HepG2 (cell line): ENCODE results near the gene U2SURP. TPM values are rescaled to one million over a fixed set of nuclear protein-coding genes. Genes with fewer than 3 reads are reported as not detected.

Source experiments
- ATAC-seq: fragments of 200-7000 bp; cut with Tn5 transposase; 3 replicates; pipeline ENCODE4 v1.9.1; 2020; ENCODE audit warnings: mild to moderate bottlenecking, moderate library complexity
- BruUV-seq: library from RNA; stranded (reverse); fragments of 400-500 nt; replicated peaks from 2 replicates; lab custom pipeline; 2021; lab: Mats Ljungman, UMichigan
- CTCF ChIA-PET: fragments of 300-600 bp; formaldehyde crosslinking; extraction: SDS; loops from one replicate; lab custom pipeline; 2021; ENCODE audit warnings: low total read pairs, inconsistent platforms, low intra/inter-chr PET ratio; lab: Yijun Ruan, JAX
- POLR2A ChIA-PET: fragments of 350-600 bp; sonication (Branson Sonifier 250); formaldehyde crosslinking; loops from one replicate; lab custom pipeline; 2020; ENCODE audit warnings: antibody characterized with exemption, inconsistent platforms; lab: Yijun Ruan, JAX
- DNase-seq: peaks from one replicate; pipeline ENCODE4 v3.0.0-alpha.2; 2015; ENCODE audit warnings: low spot score
- FAIRE-seq: peaks from 3 replicates; lab custom pipeline; 2011; peaks lifted over from hg19 to GRCh38; lab: Jason Lieb, UNC
- H2AFZ ChIP-seq: one replicate; pipeline ENCODE4 v1.6.1; 2011; ENCODE audit warnings: low read length, inconsistent platforms
- H3K27ac ChIP-seq: fragments of 300-600 bp; 3 replicates; pipeline ENCODE4 v1.8.0; 2011; ENCODE audit warnings: mixed run types, mild to moderate bottlenecking, mixed read lengths, low read length, inconsistent platforms; ENCODE audit not compliant: insufficient read depth; ENCODE audit errors: extremely low read length
- H3K27me3 ChIP-seq, 2 experiments: fragments of 200-600 bp in 1 of 2; 2 replicates in 1 of 2; 3 replicates in 1 of 2; pipeline versions ENCODE4 v1.6.0 to v1.8.0; 2011; ENCODE audit warnings: low read length in 2 of 2, mild to moderate bottlenecking in 2 of 2, moderate library complexity in 2 of 2, inconsistent platforms in 1 of 2; ENCODE audit not compliant: insufficient read depth in 2 of 2, control insufficient read depth in 1 of 2
- H3K36me3 ChIP-seq, 2 experiments: fragments of 200-600 bp in 1 of 2; replicated peaks in 1 of 2; 2 replicates in 1 of 2; 3 replicates in 1 of 2; pipeline versions ENCODE4 v1.5.1 to v1.8.0; 2011; ENCODE audit warnings: low read length in 2 of 2, inconsistent platforms in 1 of 2; ENCODE audit not compliant: insufficient read depth in 2 of 2, control insufficient read depth in 1 of 2
- H3K4me1 ChIP-seq: 2 replicates; pipeline ENCODE4 v1.5.1; 2012; ENCODE audit warnings: low read length, inconsistent platforms; ENCODE audit not compliant: insufficient read depth
- H3K4me2 ChIP-seq: 2 replicates; pipeline ENCODE4 v1.6.0; 2011; ENCODE audit warnings: low read depth, low read length, inconsistent platforms
- H3K4me3 ChIP-seq, 3 experiments: fragments of 200-600 bp in 1 of 3; sonication (generic), shearing (Covaris generic) in 1 of 3; replicated peaks in 1 of 3; 2 replicates each; pipeline ENCODE4 v1.5.1; 2011 to 2016; ENCODE audit warnings: low read length in 3 of 3, inconsistent platforms in 2 of 3, low read depth in 2 of 3, mild to moderate bottlenecking in 2 of 3, control low read depth in 1 of 3, mixed read lengths in 1 of 3; ENCODE audit not compliant: insufficient read depth in 1 of 3
- H3K79me2 ChIP-seq: one replicate; pipeline ENCODE4 v1.6.1; 2011; ENCODE audit warnings: low read length, inconsistent platforms; ENCODE audit not compliant: insufficient read depth
- H3K9ac ChIP-seq: 2 replicates; pipeline ENCODE4 v1.6.0; 2011; ENCODE audit warnings: mild to moderate bottlenecking, low read depth, low read length, inconsistent platforms; ENCODE audit not compliant: insufficient read depth
- H3K9me3 ChIP-seq: 2 replicates; pipeline ENCODE4 v1.5.1; 2012; ENCODE audit warnings: mild to moderate bottlenecking, low read length
- H4K20me1 ChIP-seq: 2 replicates; pipeline ENCODE4 v1.6.0; 2011; ENCODE audit warnings: inconsistent platforms, mild to moderate bottlenecking, low read length, moderate library complexity; ENCODE audit not compliant: insufficient read depth
- GATAD2A ChIP-seq: IDR thresholded peaks from 2 replicates; pipeline ENCODE4 v1.6.1; 2016
- KLF16 ChIP-seq, 2 experiments: sonication (generic) in 1 of 2; formaldehyde crosslinking in 1 of 2; IDR thresholded peaks; 2 replicates each; pipeline versions ENCODE4 v1.6.1 to v1.8.0; 2016 to 2023; ENCODE audit warnings: missing genetic modification reagents in 2 of 2, missing compliant biosample characterization in 1 of 2
- MEIS2 ChIP-seq: sonication (generic); formaldehyde crosslinking; IDR thresholded peaks from 2 replicates; pipeline ENCODE4 v1.9.0; 2021; ENCODE audit warnings: mild to moderate bottlenecking, missing genetic modification reagents
- MTF1 ChIP-seq: sonication (generic); formaldehyde crosslinking; IDR thresholded peaks from 2 replicates; pipeline ENCODE4 v1.5.0; 2020; ENCODE audit warnings: missing genetic modification reagents
- NFKB2 ChIP-seq: sonication (generic); formaldehyde crosslinking; IDR thresholded peaks from 2 replicates; pipeline ENCODE4 v1.4.0; 2020; ENCODE audit warnings: missing genetic modification reagents, borderline replicate concordance
- NR2F1 ChIP-seq, 2 experiments: fragments of 450-650 bp in 1 of 2; formaldehyde crosslinking in 1 of 2; IDR thresholded peaks; 2 replicates each; pipeline versions ENCODE4 v1.5.0 to v1.6.1; 2016 to 2020; ENCODE audit warnings: mild to moderate bottlenecking in 1 of 2, missing compliant biosample characterization in 1 of 2, missing genetic modification reagents in 1 of 2, moderate library complexity in 1 of 2
- PAXIP1 ChIP-seq: sonication (generic); formaldehyde crosslinking; conservative IDR thresholded peaks from 2 replicates; pipeline ENCODE4 v1.4.0; 2020; ENCODE audit warnings: mild to moderate bottlenecking, missing genetic modification reagents, moderate library complexity
- PHF21A ChIP-seq: sonication (generic); formaldehyde crosslinking; IDR thresholded peaks from 2 replicates; pipeline ENCODE4 v1.5.0; 2020; ENCODE audit warnings: mild to moderate bottlenecking, missing genetic modification reagents
- SUZ12 ChIP-seq: fragments of 150-350 bp; IDR thresholded peaks from 2 replicates; pipeline ENCODE4 v1.6.1; 2014; ENCODE audit warnings: low read depth, low read length
- WIZ ChIP-seq: sonication (generic); formaldehyde crosslinking; IDR thresholded peaks from 2 replicates; pipeline ENCODE4 v1.5.1; 2020; ENCODE audit warnings: mild to moderate bottlenecking, missing genetic modification reagents
- ZBTB26 ChIP-seq: IDR thresholded peaks from 2 replicates; pipeline ENCODE4 v1.6.1; 2016; ENCODE audit warnings: missing compliant biosample characterization, missing genetic modification reagents, borderline replicate concordance
- ZIK1 ChIP-seq: sonication (generic); formaldehyde crosslinking; IDR thresholded peaks from 2 replicates; pipeline ENCODE4 v1.5.0; 2020; ENCODE audit warnings: mild to moderate bottlenecking, low read depth, missing genetic modification reagents, borderline replicate concordance
- ZMYM4 ChIP-seq: sonication (generic); formaldehyde crosslinking; IDR thresholded peaks from 2 replicates; pipeline ENCODE4 v1.8.1; 2023; ENCODE audit warnings: mild to moderate bottlenecking, missing genetic modification reagents
- ZNF101 ChIP-seq: sonication (generic); formaldehyde crosslinking; IDR thresholded peaks from 2 replicates; pipeline ENCODE4 v1.4.0; 2020; ENCODE audit warnings: mild to moderate bottlenecking, low read depth, missing genetic modification reagents, borderline replicate concordance
- ZNF280D ChIP-seq: sonication (generic); formaldehyde crosslinking; IDR thresholded peaks from 2 replicates; pipeline ENCODE4 v1.5.1; 2020; ENCODE audit warnings: mild to moderate bottlenecking, missing genetic modification reagents
- ZNF383 ChIP-seq: sonication (generic); formaldehyde crosslinking; IDR thresholded peaks from 2 replicates; pipeline ENCODE4 v1.4.0; 2020; ENCODE audit warnings: missing genetic modification reagents, mild to moderate bottlenecking, borderline replicate concordance
- WGBS: methylation state at CpG from one replicate; pipeline ENCODE4 v1.1.6; 2017; ENCODE audit warnings: low lambda C conversion rate; 5-methylcytosine and 5-hydroxymethylcytosine counted together
- in situ Hi-C: cut with HindIII; loops from 2 replicates; pipeline ENCODE4 v1.10.0; 2017; ENCODE audit warnings: low pct_unique_long_range_greater_than_20kb; ENCODE audit not compliant: extremely low pct_ligation_motif_present
- intact Hi-C: fragments of 100-400 bp; cut with micrococcal nuclease; formaldehyde crosslinking; loops from one replicate; pipeline ENCODE4 v1.10.0; 2022; ENCODE audit not compliant: unreplicated experiment
- polyA plus RNA-seq, 8 experiments: library from polyadenylated mRNA; depleted of rRNA in 3 of 8; stranded (reverse) in 7 of 8; unstranded in 1 of 8; fragments of >200 nt; fragmentation: Illumina TruSeq in 4 of 8; extraction: Trizol in 4 of 8; gene quantifications; 2 replicates each; pipeline versions ENCODE4 v1.2.1 to v1.2.3, GENCODE V29; 2011 to 2016; ENCODE audit warnings: low read depth in 4 of 8, missing spikeins in 1 of 8, mixed read lengths in 1 of 8; ENCODE audit not compliant: insufficient read depth in 1 of 8
- total RNA-seq, 5 experiments: library from RNA; depleted of rRNA; stranded (reverse); fragments of >200 nt; fragmentation: Illumina TruSeq; extraction: Trizol; gene quantifications; 2 replicates each; pipeline ENCODE4 v1.2.3, GENCODE V29; 2016; ENCODE audit warnings: low read depth in 1 of 5

Gene U2SURP
- total and polyA plus RNA-seq, 2 of the 13 experiments (the other 11 are each of a cell fraction or from before 2014, with no cell fraction given), result 55.9 to 173 TPM

- POLR2A ChIA-PET, result interaction anchor here (2.3 kb wide), 1 partner anchor 43 kb away, joined by 6 read pairs; no protein-coding TSS in a partner anchor
- no TSS peak for BruUV-seq
- TF ChIP-seq GATAD2A (CRISPR knock-in tag) (0 out of 2 replicates have a peak, but pooled peaks have one; percentile 17), WIZ (CRISPR knock-in tag) (no peak), ZNF383 (CRISPR knock-in tag) (no peak), ZNF280D (no peak), ZMYM4 (CRISPR knock-in tag) (peak; percentile 32; the same call in 1 of the 2 replicates), NR2F1 (CRISPR knock-in tag; IDR thresholded peaks at IDR 0.05) (no peak), ZIK1 (no peak), ZBTB26 (0 out of 2 replicates have a peak, but pooled peaks have one; percentile 47), SUZ12 (no peak), MTF1 (CRISPR knock-in tag) (no peak), PHF21A (CRISPR knock-in tag) (0 out of 2 replicates have a peak, but pooled peaks have one; percentile 19), NFKB2 (CRISPR knock-in tag) (no peak), PAXIP1 (CRISPR knock-in tag) (peak; percentile 28), MEIS2 (no peak), KLF16 (CRISPR knock-in tag; IDR thresholded peaks at IDR 0.05) (no peak), ZNF101 (no peak)
Observed at GRCh38 chr3:142984255-142984654, 17.1 kb upstream of the U2SURP start.

More at GRCh38 chr3:142984255-142984654, 17.1 kb upstream of the U2SURP start:
- Histone ChIP-seq H4K20me1 (no peaks in the 10 kb centered on the region), H3K4me2 (peak overlapping the region; percentile 39; the same call in 1 of the 2 replicates), H3K4me1 (peaks cover 50% of the 10 kb centered on the region), H3K79me2 (no peaks in the 10 kb centered on the region), H2AFZ (no peak overlapping the region), H3K4me3 (no peak overlapping the region), H3K36me3 (no peaks in the 10 kb centered on the region), H3K9me3 (no peaks in the 10 kb centered on the region), H3K27ac (no peak overlapping the region), H3K27me3 (no peaks in the 10 kb centered on the region), H3K9ac (no peak overlapping the region)
- CTCF ChIA-PET, result interaction anchor here (1.2 kb wide), 1 partner anchor 156 kb away, joined by 3 read pairs; no protein-coding TSS in a partner anchor
- in situ Hi-C loops, result loop anchor here (5.0 kb wide), 1 partner anchor 57 kb away; no protein-coding TSS in a partner anchor
- DNase-seq, result no peak
- ATAC-seq, result peak; percentile 64
- 37% methylated on average over 3 of the region's 3 CpGs for WGBS
- FAIRE-seq, result no peak
- intact Hi-C loops, result no loop called here
